Stomach (tissue), 9 donors: Measurements from ENCODE around the gene IQSEC3. TPM values are rescaled to one million over a fixed set of nuclear protein-coding genes. Genes with fewer than 3 reads are reported as not detected.
"Not testable (repeated sequence)": the region's sequence is repeated elsewhere in the genome, so short reads cannot be mapped to it uniquely, and the experiment has no call there.

Experiments
- DNase-seq, 2 donors: peaks; one replicate each; pipeline versions ENCODE4 v3.0.0 to v3.0.0-alpha.2; 2013 to 2019
- H3K27ac ChIP-seq, 5 donors: fragments of 200-600 bp in 4 of 5; sonication (generic) in 4 of 5; one replicate each; pipeline ENCODE4 v1.5.1; 2013 to 2019; ENCODE audit warnings: mild to moderate bottlenecking in 1 of 5, moderate library complexity in 1 of 5
- H3K27me3 ChIP-seq, 3 donors: fragments of 200-600 bp; sonication (generic); one replicate each; pipeline ENCODE4 v1.5.1; 2017 to 2019; ENCODE audit warnings: mixed run types in 1 of 3
- H3K36me3 ChIP-seq, 4 donors: fragments of 200-600 bp; sonication (generic); 1 replicate in 3 of 4; 2 replicates in 1 of 4; pipeline ENCODE4 v1.5.1; 2016 to 2019
- H3K4me1 ChIP-seq, 4 donors: fragments of 200-600 bp; sonication (generic); one replicate each; pipeline ENCODE4 v1.5.1; 2016 to 2019
- H3K4me3 ChIP-seq, 4 donors: fragments of 200-600 bp; sonication (generic) in 3 of 4; one replicate each; pipeline ENCODE4 v1.5.1; 2016 to 2019; ENCODE audit warnings: mild to moderate bottlenecking in 1 of 4
- H3K9me3 ChIP-seq, 4 donors: fragments of 200-600 bp; sonication (generic); one replicate each; pipeline ENCODE4 v1.5.1; 2016 to 2019
- EP300 ChIP-seq: sonication (generic); formaldehyde crosslinking; IDR thresholded peaks from one replicate; pipeline ENCODE4 v1.6.1; 2017; ENCODE audit warnings: antibody characterized with exemption
- POLR2A ChIP-seq, 4 donors: fragments of 450-650 bp; IDR thresholded peaks; one replicate each; pipeline ENCODE4 v1.6.1; 2016; ENCODE audit warnings: antibody characterized with exemption in 4 of 4, control low read depth in 2 of 4, mild to moderate bottlenecking in 1 of 4, moderate library complexity in 1 of 4
- POLR2AphosphoS5 ChIP-seq, 3 donors: sonication (generic); formaldehyde crosslinking; IDR thresholded peaks; one replicate each; pipeline ENCODE4 v1.6.1; 2016; ENCODE audit warnings: antibody characterized with exemption in 3 of 3
- WGBS, 5 donors: extraction: QIAGEN DNeasy Blood & Tissue Kit in 3 of 5; methylation state at CpG; one replicate each; pipeline versions ENCODE4 v1.1.5 to v1.1.7; 2013 to 2018; 5-methylcytosine and 5-hydroxymethylcytosine counted together
- intact Hi-C: fragments of 100-400 bp; cut with DNase I; formaldehyde crosslinking; loops from one replicate; pipeline ENCODE4 v1.15.1; 2023; ENCODE audit warnings: low total_unique reads
- polyA plus RNA-seq, 3 donors: library from polyadenylated mRNA; stranded (reverse); fragments of 200-250 nt; gene quantifications; one replicate each; pipeline ENCODE4 v1.2.3, GENCODE V29; 2013
- total RNA-seq, 5 donors: library from RNA; depleted of rRNA; stranded (reverse); fragments of >200 nt; gene quantifications; one replicate each; pipeline versions ENCODE4 v1.1.0 to v1.2.3, GENCODE V29; 2014 to 2016
- TF ChIP-seq, protein P1 (sequence below), 7 experiments: fragments of 450-650 bp in 4 of 7; fragments of 200-600 bp in 3 of 7; sonication (generic) in 3 of 7; IDR thresholded peaks; one replicate each; pipeline ENCODE4 v1.5.1; 2016 to 2019; ENCODE audit warnings: antibody characterized with exemption in 7 of 7, control low read depth in 2 of 7, mild to moderate bottlenecking in 1 of 7
- donor health status: healthy with polysubstance abuse.
- donor health status: Bipolar disorder and iron deficiency.
- donor health status: healthy.

IQSEC3 gene
- total and polyA plus RNA-seq, 8 donors, result 0.08 to 1.7 (median 0.87) TPM; not detected in 2

- 86 to 95% (median 92%) methylated on average over 6 of the region's 6 CpGs for WGBS, 5 donors
- Histone ChIP-seq H3K9me3 (no peaks in the 10 kb centered on the region), H3K4me3 (no peak overlapping the region), H3K27me3 (peaks cover 0 to 72% (median 20%) of the 10 kb centered on the region in 3 donors), H3K27ac (no peak overlapping the region), H3K4me1 (peaks cover 0 to 28% (median 17%) of the 10 kb centered on the region in 4 donors), H3K36me3 (no peaks in the 10 kb centered on the region)
- intact Hi-C loops, result no loop called here
- no peak for TF ChIP-seq POLR2A (IDR thresholded peaks at IDR 0.05)
- TF ChIP-seq, protein P1, sequence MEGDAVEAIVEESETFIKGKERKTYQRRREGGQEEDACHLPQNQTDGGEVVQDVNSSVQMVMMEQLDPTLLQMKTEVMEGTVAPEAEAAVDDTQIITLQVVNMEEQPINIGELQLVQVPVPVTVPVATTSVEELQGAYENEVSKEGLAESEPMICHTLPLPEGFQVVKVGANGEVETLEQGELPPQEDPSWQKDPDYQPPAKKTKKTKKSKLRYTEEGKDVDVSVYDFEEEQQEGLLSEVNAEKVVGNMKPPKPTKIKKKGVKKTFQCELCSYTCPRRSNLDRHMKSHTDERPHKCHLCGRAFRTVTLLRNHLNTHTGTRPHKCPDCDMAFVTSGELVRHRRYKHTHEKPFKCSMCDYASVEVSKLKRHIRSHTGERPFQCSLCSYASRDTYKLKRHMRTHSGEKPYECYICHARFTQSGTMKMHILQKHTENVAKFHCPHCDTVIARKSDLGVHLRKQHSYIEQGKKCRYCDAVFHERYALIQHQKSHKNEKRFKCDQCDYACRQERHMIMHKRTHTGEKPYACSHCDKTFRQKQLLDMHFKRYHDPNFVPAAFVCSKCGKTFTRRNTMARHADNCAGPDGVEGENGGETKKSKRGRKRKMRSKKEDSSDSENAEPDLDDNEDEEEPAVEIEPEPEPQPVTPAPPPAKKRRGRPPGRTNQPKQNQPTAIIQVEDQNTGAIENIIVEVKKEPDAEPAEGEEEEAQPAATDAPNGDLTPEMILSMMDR (IDR thresholded peaks at IDR 0.05), result no peak
- no peak for TF ChIP-seq POLR2AphosphoS5 (IDR thresholded peaks at IDR 0.05)
- TF ChIP-seq EP300, result no peak
- no peak for DNase-seq
These were observed 148.5 kb downstream of the IQSEC3 start for GRCh38 chr12:215116-215515.

DNA sequence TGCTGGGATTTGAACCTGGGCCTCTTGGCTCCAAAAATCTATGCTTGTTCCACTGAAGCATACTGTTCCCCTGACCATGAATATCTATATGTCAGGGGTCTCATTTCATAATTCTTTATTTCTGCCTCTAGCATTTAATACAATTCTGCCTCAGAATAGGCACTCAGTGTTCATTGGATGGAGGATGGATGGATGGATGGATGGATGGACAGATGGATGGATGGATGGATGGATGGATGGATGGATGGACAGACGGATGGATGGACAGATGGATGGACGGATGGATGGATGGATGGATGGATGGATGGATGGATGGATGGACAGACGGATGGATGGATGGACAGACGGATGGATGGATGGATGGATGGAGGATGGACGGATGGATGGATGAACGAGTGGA is 150.5 kb downstream of the IQSEC3 start:
- intact Hi-C loops, H3K27ac ChIP-seq, DNase-seq, H3K4me3 ChIP-seq, H3K9me3 ChIP-seq, H3K36me3 ChIP-seq: not testable (repeated sequence)
- Histone ChIP-seq H3K4me1 (peaks cover 0 to 27% (median 17%) of the 10 kb centered on the region in 4 donors), H3K27me3 (peaks cover 0 to 73% (median 22%) of the 10 kb centered on the region in 3 donors)
- 62 to 80% (median 73%) methylated on average over 6 of the region's 6 CpGs for WGBS, 5 donors

GRCh38 chr12:218221-218620 is 151.7 kb downstream of the IQSEC3 start:
- DNase-seq, result no peak
- no peak for TF ChIP-seq EP300
- peaks cover 0 to 15% (median 7%) of the 10 kb centered on the region in 4 donors for H3K4me1 ChIP-seq
- intact Hi-C loops, result no loop called here
- no peak overlapping the region for H3K27ac ChIP-seq
- H3K27me3 ChIP-seq, result peaks cover 0 to 68% (median 18%) of the 10 kb centered on the region in 3 donors
- WGBS, 5 donors, result 80 to 87% (median 85%) methylated on average over 5 of the region's 5 CpGs
- H3K36me3 ChIP-seq, result no peaks in the 10 kb centered on the region
- H3K9me3 ChIP-seq, result no peaks in the 10 kb centered on the region
- H3K4me3 ChIP-seq, result no peak overlapping the region

DNA sequence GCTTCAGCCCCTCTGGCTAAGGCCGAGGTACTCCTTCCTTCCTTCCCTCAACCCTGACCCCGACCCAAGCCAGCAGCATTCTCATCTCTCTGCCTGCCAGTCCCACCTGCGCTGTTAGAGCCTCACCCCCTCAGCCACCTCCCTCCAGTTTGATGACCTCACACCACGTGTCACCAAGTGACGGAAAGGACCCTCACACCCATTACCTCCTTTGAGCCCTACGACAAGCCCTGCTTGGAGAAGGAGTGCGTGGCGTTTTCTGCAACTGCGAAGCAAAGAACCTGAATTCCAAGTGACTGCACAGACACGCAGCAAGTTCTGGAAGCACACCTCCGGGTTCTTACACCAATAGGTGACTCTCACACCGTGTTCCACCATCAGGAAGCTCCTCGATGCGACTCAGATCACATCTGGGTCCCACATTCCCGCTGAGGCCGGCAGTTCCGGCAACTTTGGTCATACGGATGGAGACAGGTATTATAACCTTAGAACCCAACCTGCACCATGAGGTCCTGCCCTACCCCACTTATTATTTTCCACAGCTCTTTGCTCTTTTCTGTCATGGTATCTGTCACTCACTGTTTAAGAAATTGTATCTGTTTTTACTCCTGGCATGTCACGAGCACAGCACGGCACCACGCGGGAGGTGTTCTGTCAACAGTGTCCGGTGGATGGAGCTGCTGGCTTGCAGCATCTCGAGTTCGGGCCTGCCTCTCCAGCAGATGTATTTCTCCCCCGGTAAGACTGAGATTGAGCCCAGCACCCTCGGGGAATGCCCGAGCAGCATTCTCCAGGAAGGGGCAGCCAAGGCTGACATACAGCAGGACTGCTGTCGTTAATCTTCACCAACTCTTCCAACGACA is 152.4 kb downstream of the IQSEC3 start:
- Histone ChIP-seq H3K4me3 (no peak overlapping the region), H3K36me3 (no peaks in the 10 kb centered on the region), H3K27ac (no peak overlapping the region), H3K4me1 (peaks cover 0 to 8% (median under 1%) of the 10 kb centered on the region in 4 donors), H3K9me3 (no peaks in the 10 kb centered on the region), H3K27me3 (peaks cover 0 to 60% (median 11%) of the 10 kb centered on the region in 3 donors)
- no peak for DNase-seq
- intact Hi-C loops, result no loop called here
- TF ChIP-seq EP300, result no peak
- TF ChIP-seq POLR2A (IDR thresholded peaks at IDR 0.05), result no peak
- TF ChIP-seq, protein P1 (IDR thresholded peaks at IDR 0.05), result no peak
- TF ChIP-seq POLR2AphosphoS5 (IDR thresholded peaks at IDR 0.05), result no peak
- WGBS, 5 donors, result 77 to 84% (median 80%) methylated on average over 30 of the region's 30 CpGs

- TF ChIP-seq POLR2AphosphoS5 (IDR thresholded peaks at IDR 0.05), result no peak
- TF ChIP-seq, protein P1 (IDR thresholded peaks at IDR 0.05), result peak in 5 of 7 experiments; percentile 21 to 58 (median 34)
- Histone ChIP-seq H3K4me1 (no peaks in the 10 kb centered on the region), H3K4me3 (no peak overlapping the region), H3K27me3 (peaks cover 0 to 51% (median 8%) of the 10 kb centered on the region in 3 donors), H3K27ac (no peak overlapping the region), H3K36me3 (no peaks in the 10 kb centered on the region), H3K9me3 (no peaks in the 10 kb centered on the region)
- peak; percentile 54 to 82 for DNase-seq
- WGBS, 5 donors, result 19 to 42% (median 37%) methylated on average over 10 to 17 of the region's 17 CpGs
- intact Hi-C loops, result no loop called here
These were observed 153.4 kb downstream of the IQSEC3 start for GRCh38 chr12:219891-220352.
